Measurements from ENCODE around the gene DTD1.

The DTD1 gene

DNA sequence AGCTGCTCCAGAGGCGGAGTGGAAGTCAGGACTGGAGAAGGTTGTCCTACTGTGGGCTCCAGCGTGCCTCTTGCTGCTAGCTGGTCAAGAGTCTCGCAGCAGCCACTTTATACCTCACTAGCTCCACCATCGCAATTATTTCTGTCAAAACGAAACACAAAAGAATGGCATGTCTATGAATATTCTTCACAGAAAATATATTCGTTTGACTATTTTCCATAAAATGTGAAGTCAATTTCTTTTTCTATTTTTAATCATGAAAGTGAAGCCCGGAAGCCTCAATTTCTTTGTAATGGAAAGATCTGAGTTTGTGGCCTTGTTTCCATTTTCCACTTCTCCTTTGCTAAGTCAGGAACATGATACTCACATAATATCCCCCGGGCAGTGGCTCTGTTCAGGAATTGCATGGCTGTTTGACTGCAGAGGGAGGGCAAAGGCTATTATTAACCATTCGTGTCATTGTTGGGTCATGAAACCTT is 51.7 kb downstream of the DTD1 start:
- no peaks in the 10 kb centered on the region for H3K36me3 ChIP-seq (ENCODE audit: control insufficient read depth in 1 of 2, insufficient read depth in 2 of 2, low read length in 2 of 2)
- no peak overlapping the region for H3K4me3 ChIP-seq (ENCODE audit: low read depth in 1 of 2, low read length in 2 of 2)
- no peaks in the 10 kb centered on the region for H3K27me3 ChIP-seq (ENCODE audit: low read depth, low read length)
- H3K9me3 ChIP-seq (ENCODE audit: control insufficient read depth in 1 of 2, low read length in 2 of 2): no peaks in the 10 kb centered on the region
- H3K4me1 ChIP-seq (ENCODE audit: control insufficient read depth in 1 of 2, insufficient read depth in 2 of 2, low read length in 2 of 2): no peaks in the 10 kb centered on the region
- H3K27ac ChIP-seq (ENCODE audit: low read length): no peak overlapping the region

DNA sequence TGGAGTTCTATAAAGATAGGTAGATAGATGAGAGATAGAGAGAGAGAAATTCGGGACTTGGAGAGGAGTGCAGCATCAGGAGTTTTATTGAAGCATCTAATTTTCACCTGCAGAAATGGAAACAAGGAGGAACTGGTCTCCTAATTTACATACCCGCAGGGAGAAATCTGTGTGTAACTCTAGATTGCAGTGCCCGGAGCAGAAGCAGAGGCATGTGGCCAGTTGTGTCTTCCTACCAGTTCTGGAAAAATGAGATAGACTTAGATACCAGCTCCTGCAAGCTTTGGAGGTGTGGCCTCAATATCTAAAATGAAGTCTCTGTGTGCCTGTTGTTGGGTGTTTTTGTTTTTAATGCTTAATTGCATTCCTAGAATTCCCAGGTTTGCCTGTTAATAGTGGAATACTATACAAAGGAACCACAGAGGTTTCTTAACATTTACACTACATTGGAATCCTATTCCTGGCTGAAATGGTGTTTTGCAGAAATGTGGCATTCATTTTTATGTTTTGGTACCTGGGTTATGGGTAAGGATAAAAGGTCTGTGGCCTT is 57.4 kb downstream of the DTD1 start:
- Histone ChIP-seq H3K36me3 (ENCODE audit: control insufficient read depth in 1 of 2, insufficient read depth in 2 of 2, low read length in 2 of 2) (no peaks in the 10 kb centered on the region), H3K4me3 (ENCODE audit: low read depth in 1 of 2, low read length in 2 of 2) (no peak overlapping the region), H3K4me1 (ENCODE audit: control insufficient read depth in 1 of 2, insufficient read depth in 2 of 2, low read length in 2 of 2) (peaks cover 0 to 14% of the 10 kb centered on the region in 2 donors), H3K27ac (ENCODE audit: low read length) (no peak overlapping the region), H3K27me3 (ENCODE audit: low read depth, low read length) (no peaks in the 10 kb centered on the region), H3K9me3 (ENCODE audit: control insufficient read depth in 1 of 2, low read length in 2 of 2) (no peaks in the 10 kb centered on the region)

DNA sequence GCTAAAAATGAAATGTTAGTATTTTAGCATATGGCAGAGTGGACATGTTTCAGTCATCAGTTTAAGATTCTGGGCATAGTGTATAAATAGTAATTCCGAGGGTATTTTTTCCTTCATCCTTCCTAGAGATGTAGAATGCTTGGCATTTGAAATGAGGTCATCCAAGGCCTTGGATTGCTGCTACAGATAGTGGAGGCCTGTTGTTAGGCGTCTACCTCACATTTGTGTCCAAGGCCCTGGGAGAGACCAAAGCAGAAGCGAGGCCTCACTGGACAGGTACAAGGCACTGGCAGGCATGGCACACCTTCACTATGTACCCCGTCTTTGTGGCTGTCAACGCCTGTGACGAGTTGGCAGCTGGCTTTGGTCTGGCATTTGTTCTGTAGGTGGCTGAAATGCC is 58.0 kb downstream of the DTD1 start:
- H3K4me1 ChIP-seq (ENCODE audit: control insufficient read depth in 1 of 2, insufficient read depth in 2 of 2, low read length in 2 of 2): peaks cover 0 to 14% of the 10 kb centered on the region in 2 donors
- H3K4me3 ChIP-seq (ENCODE audit: low read depth in 1 of 2, low read length in 2 of 2): no peak overlapping the region
- no peaks in the 10 kb centered on the region for H3K36me3 ChIP-seq (ENCODE audit: control insufficient read depth in 1 of 2, insufficient read depth in 2 of 2, low read length in 2 of 2)
- H3K27me3 ChIP-seq (ENCODE audit: low read depth, low read length): no peaks in the 10 kb centered on the region
- no peaks in the 10 kb centered on the region for H3K9me3 ChIP-seq (ENCODE audit: control insufficient read depth in 1 of 2, low read length in 2 of 2)
- H3K27ac ChIP-seq (ENCODE audit: low read length): no peak overlapping the region

DNA sequence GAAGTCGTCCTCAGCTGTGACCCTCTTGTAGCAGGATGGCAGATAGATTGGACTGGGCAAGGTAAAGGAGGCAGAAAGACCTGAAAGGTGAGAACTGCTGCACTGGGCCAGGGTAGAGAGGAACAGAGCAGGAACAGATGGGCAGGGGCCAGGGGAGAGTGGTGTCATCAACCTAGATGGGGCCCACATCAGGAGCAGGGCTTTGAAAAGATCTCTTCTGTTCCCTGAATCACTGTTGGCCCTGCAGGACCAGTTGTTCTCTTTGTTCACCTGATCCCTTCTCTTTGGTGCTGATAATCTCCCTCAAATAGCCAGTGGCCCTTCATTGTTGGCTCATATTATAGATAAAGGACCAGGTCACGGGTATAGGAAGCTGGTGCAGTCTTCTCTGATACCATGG is 59.9 kb downstream of the DTD1 start:
- no peaks in the 10 kb centered on the region for H3K9me3 ChIP-seq (ENCODE audit: control insufficient read depth in 1 of 2, low read length in 2 of 2)
- H3K27ac ChIP-seq (ENCODE audit: low read length): no peak overlapping the region
- H3K27me3 ChIP-seq (ENCODE audit: low read depth, low read length): no peaks in the 10 kb centered on the region
- no peaks in the 10 kb centered on the region for H3K36me3 ChIP-seq (ENCODE audit: control insufficient read depth in 1 of 2, insufficient read depth in 2 of 2, low read length in 2 of 2)
- peaks cover 0 to 25% of the 10 kb centered on the region in 2 donors for H3K4me1 ChIP-seq (ENCODE audit: control insufficient read depth in 1 of 2, insufficient read depth in 2 of 2, low read length in 2 of 2)
- H3K4me3 ChIP-seq (ENCODE audit: low read depth in 1 of 2, low read length in 2 of 2): no peak overlapping the region

DNA sequence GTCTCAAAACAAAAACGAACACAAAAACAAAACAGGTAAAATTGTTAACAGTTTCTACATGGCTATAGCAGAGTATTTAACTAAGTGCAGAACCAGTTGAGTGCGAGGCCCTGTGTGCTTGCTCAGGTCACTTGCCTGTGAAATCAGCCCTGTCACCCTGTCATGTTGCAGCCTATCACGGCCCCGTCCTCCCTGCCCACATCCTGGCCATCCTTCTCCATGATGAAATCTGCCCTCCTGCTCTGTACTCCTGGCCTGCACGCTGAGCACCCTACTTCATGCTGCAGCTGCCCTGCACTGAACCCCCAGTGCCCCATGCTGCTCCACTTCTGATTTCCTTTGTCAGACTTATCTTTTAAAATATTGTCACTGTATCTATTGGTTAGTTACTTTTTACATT is 62.4 kb downstream of the DTD1 start:
- Histone ChIP-seq H3K4me3 (ENCODE audit: low read depth in 1 of 2, low read length in 2 of 2) (no peak overlapping the region), H3K27me3 (ENCODE audit: low read depth, low read length) (no peaks in the 10 kb centered on the region), H3K4me1 (ENCODE audit: control insufficient read depth in 1 of 2, insufficient read depth in 2 of 2, low read length in 2 of 2) (peaks cover 0 to 38% of the 10 kb centered on the region in 2 donors), H3K36me3 (ENCODE audit: control insufficient read depth in 1 of 2, insufficient read depth in 2 of 2, low read length in 2 of 2) (no peaks in the 10 kb centered on the region), H3K27ac (ENCODE audit: low read length) (no peak overlapping the region), H3K9me3 (ENCODE audit: control insufficient read depth in 1 of 2, low read length in 2 of 2) (no peaks in the 10 kb centered on the region)

DNA sequence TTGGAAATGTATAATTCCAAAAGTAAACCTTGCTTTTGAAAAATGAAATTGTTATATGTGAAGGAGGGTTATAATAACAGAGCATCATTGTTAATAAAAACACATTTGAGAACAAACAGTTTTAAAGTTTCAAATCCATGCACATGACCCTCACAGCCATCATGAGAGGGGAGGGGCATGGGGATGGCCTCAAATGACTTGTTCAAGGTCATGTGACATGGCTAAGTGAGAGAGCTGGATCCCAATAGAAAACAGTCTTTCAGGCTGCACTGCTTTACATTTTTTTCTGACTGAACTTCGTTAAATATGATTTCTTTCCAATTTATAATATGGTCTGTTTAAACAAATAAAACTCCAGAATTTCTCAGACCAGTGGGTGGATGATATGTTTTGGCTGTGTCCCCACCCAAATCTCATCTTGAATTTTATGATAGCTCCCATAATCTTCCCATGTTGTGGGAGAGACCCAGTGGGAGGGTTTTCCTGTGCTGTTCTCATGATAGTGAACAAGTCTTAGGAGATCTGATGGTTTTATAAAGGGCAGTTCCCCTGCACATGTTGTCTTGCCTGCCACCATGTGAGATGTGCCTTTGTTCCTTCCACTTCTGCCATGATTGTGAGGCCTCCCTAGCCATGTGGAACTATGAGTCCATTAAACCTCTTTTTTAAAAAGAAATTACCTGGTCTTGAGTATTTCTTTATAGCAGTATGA is 66.0 kb downstream of the DTD1 start:
- no peaks in the 10 kb centered on the region for H3K27me3 ChIP-seq (ENCODE audit: low read depth, low read length)
- peaks cover 0 to 24% of the 10 kb centered on the region in 2 donors for H3K4me1 ChIP-seq (ENCODE audit: control insufficient read depth in 1 of 2, insufficient read depth in 2 of 2, low read length in 2 of 2)
- no peaks in the 10 kb centered on the region for H3K9me3 ChIP-seq (ENCODE audit: control insufficient read depth in 1 of 2, low read length in 2 of 2)
- no peaks in the 10 kb centered on the region for H3K36me3 ChIP-seq (ENCODE audit: control insufficient read depth in 1 of 2, insufficient read depth in 2 of 2, low read length in 2 of 2)
- H3K27ac ChIP-seq (ENCODE audit: low read length): no peak overlapping the region
- no peak overlapping the region for H3K4me3 ChIP-seq (ENCODE audit: low read depth in 1 of 2, low read length in 2 of 2)

DNA sequence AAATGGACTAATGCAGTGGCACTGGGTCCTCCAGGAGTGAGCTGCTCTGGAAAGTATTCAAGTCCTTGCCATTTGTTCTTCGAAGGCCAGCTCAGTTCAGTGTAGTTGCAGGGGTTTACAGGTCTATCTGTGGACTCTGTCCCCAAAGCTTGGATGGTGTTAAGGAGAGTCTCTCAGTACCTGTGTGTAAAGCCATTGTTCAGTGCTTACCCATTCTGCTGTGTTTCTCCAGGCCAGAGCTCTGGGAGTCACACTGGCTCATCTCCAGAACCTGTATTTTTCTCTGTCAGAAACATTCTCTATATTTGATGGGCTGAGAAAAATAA is 66.6 kb downstream of the DTD1 start:
- Histone ChIP-seq H3K27ac (ENCODE audit: low read length) (no peak overlapping the region), H3K4me3 (ENCODE audit: low read depth in 1 of 2, low read length in 2 of 2) (no peak overlapping the region), H3K36me3 (ENCODE audit: control insufficient read depth in 1 of 2, insufficient read depth in 2 of 2, low read length in 2 of 2) (no peaks in the 10 kb centered on the region), H3K27me3 (ENCODE audit: low read depth, low read length) (no peaks in the 10 kb centered on the region), H3K4me1 (ENCODE audit: control insufficient read depth in 1 of 2, insufficient read depth in 2 of 2, low read length in 2 of 2) (peaks cover 0 to 24% of the 10 kb centered on the region in 2 donors), H3K9me3 (ENCODE audit: control insufficient read depth in 1 of 2, low read length in 2 of 2) (no peaks in the 10 kb centered on the region)

DNA sequence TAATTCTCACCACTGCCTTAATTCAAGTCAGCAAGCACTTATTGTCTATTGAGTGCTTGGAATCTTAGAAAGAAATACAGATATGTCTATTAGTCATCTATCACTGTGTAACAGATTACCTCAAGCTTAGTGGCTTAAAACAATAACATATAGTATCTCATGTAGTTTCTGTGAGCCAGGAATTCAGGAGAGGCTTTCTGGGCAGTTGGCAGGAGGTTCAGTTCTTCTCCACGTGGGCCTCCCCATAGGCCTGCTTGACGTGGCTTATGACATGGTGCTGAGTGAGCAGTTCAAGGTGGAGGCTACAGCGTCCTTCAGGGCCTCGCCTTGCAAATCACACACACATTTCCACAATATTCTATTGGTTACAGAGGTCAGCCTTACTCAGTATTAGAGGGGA is 69.7 kb downstream of the DTD1 start:
- no peaks in the 10 kb centered on the region for H3K36me3 ChIP-seq (ENCODE audit: control insufficient read depth in 1 of 2, insufficient read depth in 2 of 2, low read length in 2 of 2)
- no peaks in the 10 kb centered on the region for H3K9me3 ChIP-seq (ENCODE audit: control insufficient read depth in 1 of 2, low read length in 2 of 2)
- peaks cover 0 to 15% of the 10 kb centered on the region in 2 donors for H3K4me1 ChIP-seq (ENCODE audit: control insufficient read depth in 1 of 2, insufficient read depth in 2 of 2, low read length in 2 of 2)
- H3K27ac ChIP-seq (ENCODE audit: low read length): no peak overlapping the region
- no peak overlapping the region for H3K4me3 ChIP-seq (ENCODE audit: low read depth in 1 of 2, low read length in 2 of 2)
- H3K27me3 ChIP-seq (ENCODE audit: low read depth, low read length): no peaks in the 10 kb centered on the region

DNA sequence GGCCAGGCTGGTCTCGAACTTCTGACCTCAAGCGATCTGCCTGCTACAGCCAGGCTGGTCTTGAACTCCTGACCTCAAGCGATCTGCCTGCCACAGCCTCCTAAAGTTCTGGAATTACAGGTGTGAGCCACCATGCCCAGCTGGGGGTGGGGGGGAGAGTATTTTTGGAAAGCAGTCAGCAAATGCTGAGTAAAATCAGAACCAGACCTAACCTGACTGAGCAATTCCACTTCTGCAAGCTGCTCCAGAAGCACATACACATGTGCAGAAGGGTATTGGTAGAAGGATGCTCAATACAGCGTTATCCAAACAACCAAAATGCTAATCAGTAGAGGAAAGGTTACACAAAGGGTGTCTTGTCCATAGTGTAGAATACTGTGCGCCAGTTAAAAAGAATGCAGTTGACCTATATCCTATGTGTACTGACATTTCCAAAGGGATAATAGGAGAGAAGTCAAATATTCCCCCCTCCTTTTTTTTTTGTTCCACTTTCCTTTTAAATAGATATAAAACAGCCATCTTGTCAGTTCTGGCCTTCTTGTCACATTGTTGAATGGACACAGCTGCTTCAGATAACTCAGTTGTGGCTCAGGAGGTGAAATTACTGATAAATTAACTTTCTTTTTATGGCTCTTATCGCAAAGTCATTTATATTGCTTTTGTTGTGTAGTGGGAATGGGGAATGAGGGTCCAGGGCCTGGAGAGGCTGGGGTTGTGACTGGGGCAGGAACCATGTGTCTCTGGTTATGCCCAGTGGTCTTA is 74.6 kb downstream of the DTD1 start:
- Histone ChIP-seq H3K27me3 (ENCODE audit: low read depth, low read length) (no peaks in the 10 kb centered on the region), H3K27ac (ENCODE audit: low read length) (no peak overlapping the region), H3K4me3 (ENCODE audit: low read depth in 1 of 2, low read length in 2 of 2) (no peak overlapping the region), H3K9me3 (ENCODE audit: control insufficient read depth in 1 of 2, low read length in 2 of 2) (no peaks in the 10 kb centered on the region), H3K4me1 (ENCODE audit: control insufficient read depth in 1 of 2, insufficient read depth in 2 of 2, low read length in 2 of 2) (no peaks in the 10 kb centered on the region), H3K36me3 (ENCODE audit: control insufficient read depth in 1 of 2, insufficient read depth in 2 of 2, low read length in 2 of 2) (no peaks in the 10 kb centered on the region)

DNA sequence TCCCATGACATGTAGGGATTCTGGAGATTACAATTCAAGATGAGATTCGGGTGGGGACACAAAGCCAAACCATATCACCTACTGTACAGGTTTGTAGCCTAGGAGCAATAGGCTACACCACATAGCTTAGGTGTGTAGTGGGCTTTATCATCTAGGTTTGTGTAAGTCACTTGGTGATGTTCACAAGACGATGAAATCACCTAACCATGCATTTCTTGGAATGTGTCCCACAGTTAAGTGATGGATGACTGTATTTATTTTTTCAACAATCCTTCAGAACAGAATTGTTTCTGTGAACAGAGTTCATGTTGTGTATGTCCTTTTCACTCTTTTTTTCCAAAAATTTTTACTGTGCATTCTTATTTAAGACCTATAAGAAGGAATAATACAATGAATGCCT is 76.1 kb downstream of the DTD1 start:
- H3K4me1 ChIP-seq (ENCODE audit: control insufficient read depth in 1 of 2, insufficient read depth in 2 of 2, low read length in 2 of 2): no peaks in the 10 kb centered on the region
- no peaks in the 10 kb centered on the region for H3K36me3 ChIP-seq (ENCODE audit: control insufficient read depth in 1 of 2, insufficient read depth in 2 of 2, low read length in 2 of 2)
- no peaks in the 10 kb centered on the region for H3K27me3 ChIP-seq (ENCODE audit: low read depth, low read length)
- no peak overlapping the region for H3K27ac ChIP-seq (ENCODE audit: low read length)
- H3K4me3 ChIP-seq (ENCODE audit: low read depth in 1 of 2, low read length in 2 of 2): no peak overlapping the region
- H3K9me3 ChIP-seq (ENCODE audit: control insufficient read depth in 1 of 2, low read length in 2 of 2): no peaks in the 10 kb centered on the region

DNA sequence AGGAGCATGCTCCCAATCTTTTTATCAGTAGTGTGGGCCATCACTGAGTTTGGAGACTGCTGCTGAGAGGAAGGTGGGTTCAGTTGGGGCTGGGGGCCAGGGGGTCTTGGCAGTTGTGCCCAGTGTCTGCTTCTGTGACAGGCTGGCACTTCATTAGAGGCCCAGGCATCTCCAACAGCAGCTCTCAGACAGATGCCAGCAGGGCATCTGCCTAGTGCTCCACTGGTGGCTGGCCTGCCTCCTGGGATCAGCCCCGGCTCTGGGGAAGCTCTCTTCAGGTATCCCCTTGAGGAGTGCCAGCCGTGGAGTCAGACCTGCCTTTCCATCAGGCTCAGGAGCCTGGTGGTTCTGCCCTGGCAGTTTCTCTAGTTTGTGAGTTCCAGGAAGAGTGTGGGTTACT is 77.3 kb downstream of the DTD1 start:
- no peaks in the 10 kb centered on the region for H3K36me3 ChIP-seq (ENCODE audit: control insufficient read depth in 1 of 2, insufficient read depth in 2 of 2, low read length in 2 of 2)
- no peak overlapping the region for H3K27ac ChIP-seq (ENCODE audit: low read length)
- H3K4me1 ChIP-seq (ENCODE audit: control insufficient read depth in 1 of 2, insufficient read depth in 2 of 2, low read length in 2 of 2): peaks cover 0 to 2% of the 10 kb centered on the region in 2 donors
- H3K4me3 ChIP-seq (ENCODE audit: low read depth in 1 of 2, low read length in 2 of 2): no peak overlapping the region
- H3K9me3 ChIP-seq (ENCODE audit: control insufficient read depth in 1 of 2, low read length in 2 of 2): no peaks in the 10 kb centered on the region
- H3K27me3 ChIP-seq (ENCODE audit: low read depth, low read length): no peaks in the 10 kb centered on the region
